ENCODE measurements around the gene ASIC4. TPM values are rescaled to one million over a fixed set of nuclear protein-coding genes. Genes with fewer than 3 reads are reported as not detected.
A peak's percentile ranks its signal among the peaks of the same experiment; 100 is the strongest.

ASIC4 gene
- total and polyA plus RNA-seq, 2 of the 13 experiments (the other 11 are each of a cell fraction or from before 2014, with no cell fraction given): 0.03 TPM; not detected in 1

DNA sequence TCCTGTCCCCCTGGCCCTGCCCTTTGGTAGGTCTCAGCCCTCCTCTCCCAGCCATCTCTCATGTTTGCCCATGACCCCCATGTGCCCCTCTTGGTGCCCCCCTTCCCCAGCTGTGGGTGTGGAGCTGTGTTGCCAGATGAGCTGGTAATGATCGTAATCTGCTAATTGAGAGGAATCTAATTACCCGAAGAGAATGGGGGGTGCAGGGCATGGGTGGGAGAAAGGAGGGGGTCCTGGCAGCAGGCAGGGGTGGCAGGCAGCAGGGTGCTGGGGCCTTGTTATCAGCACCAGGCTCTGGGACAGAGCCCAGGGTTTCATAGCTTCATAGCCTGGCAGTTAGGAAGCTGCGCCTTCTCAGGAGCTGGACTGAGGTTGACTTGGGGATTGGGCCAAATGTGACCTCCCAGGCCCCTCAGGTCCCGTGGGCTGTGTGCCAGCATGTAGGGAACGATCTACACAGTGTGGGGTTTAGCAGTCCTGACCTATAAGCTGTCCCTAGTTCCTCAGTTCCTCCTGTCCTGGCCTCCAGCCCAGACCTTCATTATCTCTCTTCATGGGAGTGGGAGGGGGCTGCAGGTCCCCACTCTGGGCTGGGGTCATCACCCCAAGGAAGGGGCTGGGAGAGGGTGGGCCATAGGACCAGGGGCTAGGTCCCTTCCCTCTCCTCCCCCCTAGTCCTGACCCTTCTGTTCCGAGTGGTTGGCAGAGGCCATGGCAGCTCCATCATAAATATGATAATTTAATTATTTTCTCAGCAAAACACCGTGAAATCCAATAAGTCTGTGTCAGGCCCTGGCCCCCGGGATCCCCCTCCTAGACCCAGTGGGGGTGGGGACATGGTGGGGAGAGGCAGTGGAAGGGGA lies 6.5 kb upstream of the ASIC4 start (continued):
- TF ChIP-seq, protein P1, sequence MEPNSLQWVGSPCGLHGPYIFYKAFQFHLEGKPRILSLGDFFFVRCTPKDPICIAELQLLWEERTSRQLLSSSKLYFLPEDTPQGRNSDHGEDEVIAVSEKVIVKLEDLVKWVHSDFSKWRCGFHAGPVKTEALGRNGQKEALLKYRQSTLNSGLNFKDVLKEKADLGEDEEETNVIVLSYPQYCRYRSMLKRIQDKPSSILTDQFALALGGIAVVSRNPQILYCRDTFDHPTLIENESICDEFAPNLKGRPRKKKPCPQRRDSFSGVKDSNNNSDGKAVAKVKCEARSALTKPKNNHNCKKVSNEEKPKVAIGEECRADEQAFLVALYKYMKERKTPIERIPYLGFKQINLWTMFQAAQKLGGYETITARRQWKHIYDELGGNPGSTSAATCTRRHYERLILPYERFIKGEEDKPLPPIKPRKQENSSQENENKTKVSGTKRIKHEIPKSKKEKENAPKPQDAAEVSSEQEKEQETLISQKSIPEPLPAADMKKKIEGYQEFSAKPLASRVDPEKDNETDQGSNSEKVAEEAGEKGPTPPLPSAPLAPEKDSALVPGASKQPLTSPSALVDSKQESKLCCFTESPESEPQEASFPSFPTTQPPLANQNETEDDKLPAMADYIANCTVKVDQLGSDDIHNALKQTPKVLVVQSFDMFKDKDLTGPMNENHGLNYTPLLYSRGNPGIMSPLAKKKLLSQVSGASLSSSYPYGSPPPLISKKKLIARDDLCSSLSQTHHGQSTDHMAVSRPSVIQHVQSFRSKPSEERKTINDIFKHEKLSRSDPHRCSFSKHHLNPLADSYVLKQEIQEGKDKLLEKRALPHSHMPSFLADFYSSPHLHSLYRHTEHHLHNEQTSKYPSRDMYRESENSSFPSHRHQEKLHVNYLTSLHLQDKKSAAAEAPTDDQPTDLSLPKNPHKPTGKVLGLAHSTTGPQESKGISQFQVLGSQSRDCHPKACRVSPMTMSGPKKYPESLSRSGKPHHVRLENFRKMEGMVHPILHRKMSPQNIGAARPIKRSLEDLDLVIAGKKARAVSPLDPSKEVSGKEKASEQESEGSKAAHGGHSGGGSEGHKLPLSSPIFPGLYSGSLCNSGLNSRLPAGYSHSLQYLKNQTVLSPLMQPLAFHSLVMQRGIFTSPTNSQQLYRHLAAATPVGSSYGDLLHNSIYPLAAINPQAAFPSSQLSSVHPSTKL (CRISPR knock-in tag; IDR thresholded peaks at IDR 0.05): no peak
- peak; percentile 17 for TF ChIP-seq AGO2 (optimal IDR thresholded peaks at IDR 0.05; ENCODE audit: low read depth, low read length)
- no peak for TF ChIP-seq FUBP1 (CRISPR knock-in tag; IDR thresholded peaks at IDR 0.05; ENCODE audit: borderline replicate concordance)

- H3K4me1 ChIP-seq (ENCODE audit: insufficient read depth, low read length): peaks cover 25% of the 10 kb centered on the region
- no peaks in the 10 kb centered on the region for H3K9me3 ChIP-seq (ENCODE audit: low read length)
- no TSS peak for BruUV-seq (replicated peaks)
- H3K4me3 ChIP-seq (replicated peaks in 1 of 3; ENCODE audit: insufficient read depth in 1 of 3, low read depth in 2 of 3, low read length in 3 of 3): no peak overlapping the region
- H3K36me3 ChIP-seq (replicated peaks in 1 of 2; ENCODE audit: control insufficient read depth in 1 of 2, insufficient read depth in 2 of 2, low read length in 2 of 2): peaks cover 15 to 26% of the 10 kb centered on the region in 2 experiments
- H3K4me2 ChIP-seq (ENCODE audit: low read depth, low read length): no peak overlapping the region
- intact Hi-C loops (cut with micrococcal nuclease; ENCODE audit: unreplicated experiment): no loop called here
- in situ Hi-C loops (cut with HindIII; ENCODE audit: extremely low pct_ligation_motif_present, low pct_unique_long_range_greater_than_20kb): no loop called here
- ATAC-seq: no peak
- peaks cover 5 to 25% of the 10 kb centered on the region in 2 experiments; a peak in 3 of 5 replicates for H3K27me3 ChIP-seq (ENCODE audit: control insufficient read depth in 1 of 2, insufficient read depth in 2 of 2, low read length in 2 of 2)
- H2AFZ ChIP-seq (ENCODE audit: low read length): no peak overlapping the region
- 94% methylated on average over 4 of the region's 4 CpGs for WGBS (ENCODE audit: low lambda C conversion rate)
- H3K79me2 ChIP-seq (ENCODE audit: insufficient read depth, low read length): no peaks in the 10 kb centered on the region
- ChIA-PET CTCF (ENCODE audit: low intra/inter-chr PET ratio, low total read pairs) (no interaction called here), POLR2A (interaction anchor here (7.7 kb wide), 1 partner anchor 9 kb away, joined by 94 read pairs; the partner anchor contains the start of gene GMPPA)
- no peak overlapping the region for H3K27ac ChIP-seq (ENCODE audit: extremely low read length, insufficient read depth, low read length)
- DNase-seq (ENCODE audit: low spot score): no peak
- H3K9ac ChIP-seq (ENCODE audit: insufficient read depth, low read depth, low read length): no peak overlapping the region
- no peak for FAIRE-seq
- H4K20me1 ChIP-seq (ENCODE audit: insufficient read depth, low read length): peaks cover 5% of the 10 kb centered on the region; the same call in 1 of the 2 replicates
- TF ChIP-seq ZSCAN9 (CRISPR knock-in tag; IDR thresholded peaks at IDR 0.05; ENCODE audit: borderline replicate concordance) (no peak), CSRNP2 (CRISPR knock-in tag; conservative IDR thresholded peaks at IDR 0.05; ENCODE audit: low read depth) (no peak), GATAD1 (CRISPR knock-in tag; IDR thresholded peaks at IDR 0.05) (no peak), ESRRA (CRISPR knock-in tag; IDR thresholded peaks at IDR 0.05; ENCODE audit: low read depth) (no peak), ZNF605 (CRISPR knock-in tag; IDR thresholded peaks at IDR 0.05) (no peak)
Observed at GRCh38 chr2:219508444-219508734, 5.9 kb upstream of the ASIC4 start.

Measured in HepG2 (cell line).